ENCODE measurements around the gene GPR183. TPM values are rescaled to one million over a fixed set of nuclear protein-coding genes. Genes with fewer than 3 reads are reported as not detected.

The GPR183 gene
- total RNA-seq, 1 experiment from 2014 or later, result 0.30 TPM

DNA sequence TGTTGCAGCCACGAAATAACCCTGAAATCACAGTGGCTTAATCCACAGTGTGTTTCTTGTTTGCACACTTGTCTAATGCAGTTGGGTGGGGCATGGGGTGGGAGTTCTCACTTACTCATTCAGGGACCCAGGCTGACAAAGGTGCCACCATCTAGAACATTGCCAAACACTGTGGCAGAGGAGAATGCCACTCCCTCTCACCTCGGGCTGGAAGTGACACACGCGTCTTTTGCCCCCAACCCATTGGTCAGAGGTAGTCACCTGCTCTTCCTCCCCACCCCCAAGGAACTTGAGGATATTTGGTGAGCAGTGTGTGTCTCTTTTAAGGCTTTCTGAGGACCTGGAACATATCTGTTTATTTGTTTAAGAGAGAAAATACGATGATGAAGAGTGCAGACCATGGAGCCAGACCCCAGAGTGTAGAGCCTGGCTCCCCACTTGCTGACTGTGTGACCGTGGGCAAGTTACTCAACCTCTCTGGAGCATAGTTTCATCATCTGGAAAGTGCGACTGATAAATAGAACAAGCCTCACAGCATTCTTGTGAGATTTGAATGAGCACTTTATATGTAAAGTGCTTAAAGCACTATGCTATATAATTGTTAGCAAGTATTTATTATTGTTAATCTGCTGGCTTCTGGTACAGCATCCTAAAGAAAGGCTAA is 17.4 kb downstream of the GPR183 start:
- intact Hi-C loops (cut with micrococcal nuclease), result no loop called here

DNA sequence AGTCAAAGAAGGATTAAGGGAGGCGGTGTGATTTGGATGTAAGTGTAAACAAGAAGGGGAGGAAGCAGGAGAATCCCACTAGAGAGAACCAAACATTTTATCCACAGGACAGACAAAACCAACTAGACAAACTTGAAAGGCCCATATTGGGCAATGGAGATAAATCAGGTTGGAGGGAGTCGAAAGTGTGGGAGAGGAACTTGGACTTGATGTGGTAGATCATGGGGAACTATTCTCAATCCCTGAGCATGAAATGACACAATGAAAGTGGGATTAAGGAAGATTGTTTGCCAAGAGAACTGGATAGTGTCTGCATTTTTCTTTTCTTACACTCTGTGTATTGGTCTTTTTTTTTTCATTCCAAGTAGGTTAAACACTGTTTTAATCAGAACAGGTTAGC is 17.9 kb downstream of the GPR183 start:
- Histone ChIP-seq H3K4me2 (ENCODE audit: low read length) (no peak overlapping the region), H3K36me3 (ENCODE audit: control insufficient read depth in 1 of 2, insufficient read depth in 2 of 2, low read length in 2 of 2) (no peaks in the 10 kb centered on the region), H3K4me1 (ENCODE audit: control insufficient read depth in 1 of 2, insufficient read depth in 2 of 2, low read length in 2 of 2) (no peaks in the 10 kb centered on the region), H2AFZ (ENCODE audit: low read depth, low read length, poor library complexity, severe bottlenecking) (no peak overlapping the region), H3K9me3 (ENCODE audit: control insufficient read depth in 1 of 2, insufficient read depth in 1 of 2, low read depth in 1 of 2, low read length in 2 of 2) (no peaks in the 10 kb centered on the region), H3K79me2 (ENCODE audit: insufficient read depth, low read length) (peaks cover 15% of the 10 kb centered on the region; the same call in 1 of the 2 replicates), H3K27ac (ENCODE audit: low read depth, low read length) (no peak overlapping the region), H3K4me3 (replicated peaks in 1 of 2; ENCODE audit: low read depth in 1 of 2, low read length in 2 of 2) (no peak overlapping the region), H3K9me2 (ENCODE audit: insufficient read depth) (no peaks in the 10 kb centered on the region), H3K9ac (ENCODE audit: low read length) (no peak overlapping the region), H3K27me3 (ENCODE audit: insufficient read depth, low read length) (no peaks in the 10 kb centered on the region), H4K20me1 (ENCODE audit: insufficient read depth) (no peaks in the 10 kb centered on the region)
- ChIA-PET POLR2A (no interaction called here), CTCF (interaction anchor here (2.1 kb wide), 1 partner anchor 19 kb away, joined by 9 read pairs; no protein-coding TSS in a partner anchor), RAD21 (ENCODE audit: low non-redundant PET in 1 of 2, low total read pairs in 2 of 2, uncharacterized antibody in 2 of 2, unreplicated experiment in 2 of 2) (no interaction called here)
- intact Hi-C loops (cut with micrococcal nuclease), result no loop called here
- BruUV-seq (replicated peaks), result no TSS peak
- DNase-seq (ENCODE audit: low read depth, low spot score) (no peak), ATAC-seq (no peak)
- TF ChIP-seq CBX3 (IDR thresholded peaks at IDR 0.05; ENCODE audit: low read depth), result no peak
- no peak for TF ChIP-seq RAD21 (IDR thresholded peaks at IDR 0.05; ENCODE audit: low read depth)
- no peak for TF ChIP-seq EZH2phosphoT487 (IDR thresholded peaks at IDR 0.05; ENCODE audit: borderline replicate concordance)
- TF ChIP-seq, protein P1, sequence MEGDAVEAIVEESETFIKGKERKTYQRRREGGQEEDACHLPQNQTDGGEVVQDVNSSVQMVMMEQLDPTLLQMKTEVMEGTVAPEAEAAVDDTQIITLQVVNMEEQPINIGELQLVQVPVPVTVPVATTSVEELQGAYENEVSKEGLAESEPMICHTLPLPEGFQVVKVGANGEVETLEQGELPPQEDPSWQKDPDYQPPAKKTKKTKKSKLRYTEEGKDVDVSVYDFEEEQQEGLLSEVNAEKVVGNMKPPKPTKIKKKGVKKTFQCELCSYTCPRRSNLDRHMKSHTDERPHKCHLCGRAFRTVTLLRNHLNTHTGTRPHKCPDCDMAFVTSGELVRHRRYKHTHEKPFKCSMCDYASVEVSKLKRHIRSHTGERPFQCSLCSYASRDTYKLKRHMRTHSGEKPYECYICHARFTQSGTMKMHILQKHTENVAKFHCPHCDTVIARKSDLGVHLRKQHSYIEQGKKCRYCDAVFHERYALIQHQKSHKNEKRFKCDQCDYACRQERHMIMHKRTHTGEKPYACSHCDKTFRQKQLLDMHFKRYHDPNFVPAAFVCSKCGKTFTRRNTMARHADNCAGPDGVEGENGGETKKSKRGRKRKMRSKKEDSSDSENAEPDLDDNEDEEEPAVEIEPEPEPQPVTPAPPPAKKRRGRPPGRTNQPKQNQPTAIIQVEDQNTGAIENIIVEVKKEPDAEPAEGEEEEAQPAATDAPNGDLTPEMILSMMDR (IDR thresholded peaks at IDR 0.05 in 2 of 3, conservative IDR thresholded peaks at IDR 0.05 in 1 of 3; ENCODE audit: borderline replicate concordance in 1 of 3, insufficient read depth in 1 of 3, low read depth in 2 of 3, low read length in 2 of 3), result no peak
- TF ChIP-seq, protein P2, sequence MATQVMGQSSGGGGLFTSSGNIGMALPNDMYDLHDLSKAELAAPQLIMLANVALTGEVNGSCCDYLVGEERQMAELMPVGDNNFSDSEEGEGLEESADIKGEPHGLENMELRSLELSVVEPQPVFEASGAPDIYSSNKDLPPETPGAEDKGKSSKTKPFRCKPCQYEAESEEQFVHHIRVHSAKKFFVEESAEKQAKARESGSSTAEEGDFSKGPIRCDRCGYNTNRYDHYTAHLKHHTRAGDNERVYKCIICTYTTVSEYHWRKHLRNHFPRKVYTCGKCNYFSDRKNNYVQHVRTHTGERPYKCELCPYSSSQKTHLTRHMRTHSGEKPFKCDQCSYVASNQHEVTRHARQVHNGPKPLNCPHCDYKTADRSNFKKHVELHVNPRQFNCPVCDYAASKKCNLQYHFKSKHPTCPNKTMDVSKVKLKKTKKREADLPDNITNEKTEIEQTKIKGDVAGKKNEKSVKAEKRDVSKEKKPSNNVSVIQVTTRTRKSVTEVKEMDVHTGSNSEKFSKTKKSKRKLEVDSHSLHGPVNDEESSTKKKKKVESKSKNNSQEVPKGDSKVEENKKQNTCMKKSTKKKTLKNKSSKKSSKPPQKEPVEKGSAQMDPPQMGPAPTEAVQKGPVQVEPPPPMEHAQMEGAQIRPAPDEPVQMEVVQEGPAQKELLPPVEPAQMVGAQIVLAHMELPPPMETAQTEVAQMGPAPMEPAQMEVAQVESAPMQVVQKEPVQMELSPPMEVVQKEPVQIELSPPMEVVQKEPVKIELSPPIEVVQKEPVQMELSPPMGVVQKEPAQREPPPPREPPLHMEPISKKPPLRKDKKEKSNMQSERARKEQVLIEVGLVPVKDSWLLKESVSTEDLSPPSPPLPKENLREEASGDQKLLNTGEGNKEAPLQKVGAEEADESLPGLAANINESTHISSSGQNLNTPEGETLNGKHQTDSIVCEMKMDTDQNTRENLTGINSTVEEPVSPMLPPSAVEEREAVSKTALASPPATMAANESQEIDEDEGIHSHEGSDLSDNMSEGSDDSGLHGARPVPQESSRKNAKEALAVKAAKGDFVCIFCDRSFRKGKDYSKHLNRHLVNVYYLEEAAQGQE (IDR thresholded peaks at IDR 0.05; ENCODE audit: low read depth), result no peak
- TF ChIP-seq ELF1 (IDR thresholded peaks at IDR 0.05; ENCODE audit: borderline replicate concordance, low read depth), result no peak
- TF ChIP-seq POLR2AphosphoS5 (IDR thresholded peaks at IDR 0.05; ENCODE audit: low read depth, low read length), result no peak

More for the DNA sequence above, 17.4 kb downstream of the GPR183 start:
- H3K9me2 ChIP-seq (ENCODE audit: insufficient read depth), result no peaks in the 10 kb centered on the region
- CTCF ChIA-PET, result no interaction called here
- RAD21 ChIA-PET (ENCODE audit: low non-redundant PET in 1 of 2, low total read pairs in 2 of 2, uncharacterized antibody in 2 of 2, unreplicated experiment in 2 of 2), result no interaction called here
- no peaks in the 10 kb centered on the region; a peak in 1 of 4 replicates for H3K36me3 ChIP-seq (ENCODE audit: control insufficient read depth in 1 of 2, insufficient read depth in 2 of 2, low read length in 2 of 2)
- H3K27ac ChIP-seq (ENCODE audit: low read depth, low read length), result no peak overlapping the region
- peaks cover 9% of the 10 kb centered on the region; the same call in 1 of the 2 replicates for H3K79me2 ChIP-seq (ENCODE audit: insufficient read depth, low read length)
- no peak overlapping the region for H2AFZ ChIP-seq (ENCODE audit: low read depth, low read length, poor library complexity, severe bottlenecking)
- no TSS peak for BruUV-seq (replicated peaks)
- no peak overlapping the region for H3K4me2 ChIP-seq (ENCODE audit: low read length)
- no peak overlapping the region for H3K9ac ChIP-seq (ENCODE audit: low read length)
- no peaks in the 10 kb centered on the region for H4K20me1 ChIP-seq (ENCODE audit: insufficient read depth)
- no peaks in the 10 kb centered on the region for H3K27me3 ChIP-seq (ENCODE audit: insufficient read depth, low read length)
- no peaks in the 10 kb centered on the region for H3K9me3 ChIP-seq (ENCODE audit: control insufficient read depth in 1 of 2, insufficient read depth in 1 of 2, low read depth in 1 of 2, low read length in 2 of 2)
- no peak for ATAC-seq
- DNase-seq (ENCODE audit: low read depth, low spot score), result no peak
- TF ChIP-seq EGR1 (IDR thresholded peaks at IDR 0.05; ENCODE audit: low read depth) (no peak), CEBPB (IDR thresholded peaks at IDR 0.05; ENCODE audit: low read depth) (no peak), ELF1 (IDR thresholded peaks at IDR 0.05; ENCODE audit: borderline replicate concordance, low read depth) (no peak), ZNF274 (IDR thresholded peaks at IDR 0.05; ENCODE audit: low read depth, low read length) (no peak)
- TF ChIP-seq, protein P1 (IDR thresholded peaks at IDR 0.05 in 2 of 3, conservative IDR thresholded peaks at IDR 0.05 in 1 of 3; ENCODE audit: borderline replicate concordance in 1 of 3, insufficient read depth in 1 of 3, low read depth in 2 of 3, low read length in 2 of 3), result no peak
- no peaks in the 10 kb centered on the region for H3K4me1 ChIP-seq (ENCODE audit: control insufficient read depth in 1 of 2, insufficient read depth in 2 of 2, low read length in 2 of 2)
- no peak overlapping the region for H3K4me3 ChIP-seq (replicated peaks in 1 of 2; ENCODE audit: low read depth in 1 of 2, low read length in 2 of 2)
- POLR2A ChIA-PET, result no interaction called here

Data from HCT116 (cell line).